GM18526 (cell line): ENCODE data around the gene FOXP2.

Experiments
- POLR2A ChIP-seq: IDR thresholded peaks from 3 replicates; pipeline ENCODE4 v1.6.1; 2011; ENCODE audit not compliant: insufficient read length; ENCODE audit errors: extremely low read depth

Gene FOXP2

GRCh38 chr7:114691605-114692004 is 277.0 kb downstream of the FOXP2 start:
- no peak for TF ChIP-seq POLR2A

- TF ChIP-seq POLR2A: no peak
Measured at GRCh38 chr7:114695182-114695581, 280.6 kb downstream of the FOXP2 start.

GRCh38 chr7:114700247-114700928 is 285.8 kb downstream of the FOXP2 start:
- no peak for TF ChIP-seq POLR2A

- no peak for TF ChIP-seq POLR2A
Measured at GRCh38 chr7:114703677-114704076, 289.1 kb downstream of the FOXP2 start.

DNA sequence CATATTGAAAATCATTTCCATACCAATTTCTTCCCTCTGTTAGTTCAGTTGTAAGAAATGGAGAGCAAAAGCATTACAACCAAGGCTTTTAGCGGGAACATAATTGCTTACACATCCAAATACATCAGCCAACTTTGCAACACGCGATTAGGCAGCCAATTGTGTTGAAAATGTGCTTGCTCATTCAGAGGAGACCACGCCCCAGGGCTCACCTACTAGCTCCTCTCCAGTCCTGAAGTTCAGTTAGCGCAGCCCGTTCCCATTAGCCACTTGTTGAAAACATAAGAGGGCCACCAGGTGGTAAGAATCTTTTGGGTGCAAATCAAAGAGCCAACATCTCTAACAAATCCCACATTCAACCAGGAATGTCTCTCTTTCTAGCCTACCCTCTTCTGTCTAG is 294.0 kb downstream of the FOXP2 start:
- no peak for TF ChIP-seq POLR2A

GRCh38 chr7:114710499-114710898 is 295.9 kb downstream of the FOXP2 start:
- TF ChIP-seq POLR2A: no peak

GRCh38 chr7:114711241-114711640 is 296.6 kb downstream of the FOXP2 start:
- no peak for TF ChIP-seq POLR2A

DNA sequence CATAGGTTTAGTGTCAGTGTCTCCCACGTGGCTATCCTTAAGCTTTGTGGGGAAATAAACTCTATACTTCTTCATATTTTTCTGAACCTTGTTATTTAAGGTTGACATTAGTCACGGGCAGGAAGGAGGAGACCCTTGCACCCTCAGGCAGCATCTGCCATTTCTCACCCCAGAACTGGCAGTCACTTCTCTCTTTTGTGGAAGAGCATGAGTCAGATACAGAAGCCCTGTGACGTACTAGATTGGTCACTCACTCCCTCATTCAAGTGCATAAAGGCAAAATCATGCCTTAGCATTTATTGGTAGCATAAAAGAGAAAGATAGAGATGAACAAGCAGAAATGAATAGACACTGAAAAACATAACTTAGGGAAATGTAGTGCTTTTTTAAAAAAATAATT is 301.3 kb downstream of the FOXP2 start:
- no peak for TF ChIP-seq POLR2A

DNA sequence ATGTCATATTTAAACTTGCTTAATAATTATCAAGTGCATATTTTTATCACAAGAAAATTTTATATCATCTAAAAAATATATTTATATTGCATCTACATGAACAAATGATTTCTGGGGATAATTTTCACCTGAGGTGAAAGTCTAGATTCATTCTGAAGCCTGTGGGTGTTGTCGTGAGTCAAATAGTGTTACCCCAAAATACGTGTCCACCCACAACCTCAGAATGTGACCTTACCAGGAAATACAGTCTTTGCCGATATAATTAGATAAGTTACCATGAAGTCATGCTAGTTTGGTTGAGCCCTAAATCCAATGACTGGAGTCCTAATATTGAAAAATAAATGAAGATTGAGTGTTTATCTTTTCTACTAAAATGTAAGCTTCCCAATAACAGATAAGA is 304.2 kb downstream of the FOXP2 start:
- TF ChIP-seq POLR2A: no peak

DNA sequence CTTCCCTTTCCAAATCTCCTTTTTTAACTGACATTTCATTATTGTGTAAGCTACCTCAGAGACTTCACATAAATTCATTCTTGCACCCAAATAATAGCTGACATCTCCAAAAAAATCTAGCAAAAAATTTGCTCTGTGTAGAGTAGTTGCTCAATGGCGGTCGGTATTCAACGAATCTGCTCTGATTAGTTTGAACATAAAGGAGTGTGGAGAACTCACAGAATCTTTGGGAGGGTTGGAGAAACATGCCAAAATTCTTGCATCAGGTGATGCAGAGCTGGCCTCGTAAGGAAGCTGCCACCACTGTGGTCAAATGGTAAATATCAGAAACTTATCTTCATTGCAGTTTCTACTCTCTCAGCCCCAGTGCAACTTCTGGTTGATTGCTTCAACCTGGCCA is 306.1 kb downstream of the FOXP2 start:
- TF ChIP-seq POLR2A: no peak

DNA sequence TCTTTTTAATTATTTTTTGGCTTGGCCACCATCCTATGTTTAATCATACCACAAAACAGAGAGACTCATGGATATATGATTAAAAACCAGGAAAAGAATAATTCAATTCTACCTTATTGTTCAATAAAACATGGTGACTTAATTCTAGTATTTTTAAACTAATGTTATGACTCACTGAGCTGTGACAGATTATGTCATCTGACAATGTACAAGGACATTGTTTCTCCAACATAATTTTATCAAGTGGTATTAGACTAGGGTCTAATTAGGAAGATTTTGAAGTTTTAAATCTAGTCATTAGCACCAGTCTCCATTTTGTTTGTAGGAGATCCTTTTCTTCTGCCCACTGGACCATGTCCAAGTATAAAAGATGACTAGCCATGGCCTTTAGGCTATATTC is 307.9 kb downstream of the FOXP2 start:
- TF ChIP-seq POLR2A: no peak

DNA sequence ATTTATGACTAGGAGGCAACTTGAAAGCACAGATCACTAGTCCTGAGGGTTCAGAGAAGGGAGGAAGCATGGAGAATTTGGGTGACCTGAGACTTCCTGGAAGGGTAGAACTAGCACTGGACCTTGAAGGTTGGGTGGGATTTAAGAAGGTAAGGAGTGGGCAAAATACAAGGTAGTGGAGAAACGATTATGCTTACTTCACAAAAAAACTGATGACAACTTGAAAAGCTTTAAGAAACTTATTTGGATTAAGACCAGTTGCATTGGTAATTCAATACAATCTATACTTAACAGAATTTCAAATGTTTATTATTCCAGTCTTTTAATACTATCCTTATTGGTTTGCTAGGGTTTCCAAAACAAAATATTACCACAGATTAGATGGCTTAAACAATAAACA is 308.7 kb downstream of the FOXP2 start:
- no peak for TF ChIP-seq POLR2A

DNA sequence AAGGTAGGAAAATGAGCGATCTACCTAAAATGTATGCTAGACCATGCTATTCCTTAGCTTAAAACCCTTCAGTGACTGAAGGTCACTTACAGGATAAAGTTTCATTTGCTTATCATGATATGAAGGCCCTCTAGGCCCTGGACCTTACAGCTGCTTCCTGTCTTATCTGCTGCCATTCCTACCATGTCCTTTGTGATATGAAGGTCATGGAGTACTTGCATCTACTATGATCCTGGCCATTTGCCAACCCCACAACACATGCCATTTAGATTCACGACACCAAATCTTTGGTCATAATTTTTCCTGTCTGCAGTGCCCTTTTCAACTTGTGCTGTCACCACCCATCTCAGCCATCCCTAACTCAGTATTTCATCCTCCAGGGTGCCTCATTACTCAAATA is 325.5 kb downstream of the FOXP2 start:
- no peak for TF ChIP-seq POLR2A

- no peak for TF ChIP-seq POLR2A
Measured at GRCh38 chr7:114740941-114741340, 326.3 kb downstream of the FOXP2 start.

- TF ChIP-seq POLR2A: no peak
Measured at GRCh38 chr7:114741911-114742310, 327.3 kb downstream of the FOXP2 start.
